B cell (primary cell): ENCODE results near the gene CLCF1. TPM values are rescaled to one million over a fixed set of nuclear protein-coding genes. Genes with fewer than 3 reads are reported as not detected.
A peak's percentile ranks its signal among the peaks of the same experiment; 100 is the strongest.

Source experiments
- ATAC-seq: fragments of 200-7000 bp; cut with Tn5 transposase; one replicate; pipeline ENCODE4 v1.10.0; 2021; ENCODE audit warnings: low read depth, mild to moderate bottlenecking, moderate number of reproducible peaks, moderate library complexity
- CTCF ChIA-PET: fragments of 350-600 bp; sonication (Branson Sonifier 250); formaldehyde crosslinking; loops from one replicate; lab custom pipeline; 2021; ENCODE audit warnings: antibody characterized with exemption, inconsistent platforms; lab: Charles Lee
- POLR2A ChIA-PET: fragments of 350-600 bp; sonication (Branson Sonifier 250); formaldehyde crosslinking; loops from one replicate; lab custom pipeline; 2021; ENCODE audit warnings: antibody characterized with exemption; lab: Charles Lee
- DNase-seq: peaks from one replicate; pipeline ENCODE4 v3.0.0; 2013
- H2AFZ ChIP-seq: 2 replicates; pipeline ENCODE4 v1.6.1; 2012; ENCODE audit warnings: mild to moderate bottlenecking, low read depth, low read length; ENCODE audit not compliant: insufficient read depth, poor library complexity, severe bottlenecking
- H3K27ac ChIP-seq, 2 donors: 1 replicate in 1 of 2; 2 replicates in 1 of 2; pipeline ENCODE4 v1.5.1; 2012 to 2013; ENCODE audit warnings: low read length in 2 of 2, mild to moderate bottlenecking in 2 of 2, moderate library complexity in 1 of 2
- H3K27me3 ChIP-seq, 4 experiments: fragments of 200-600 bp in 1 of 4; sonication (generic) in 1 of 4; replicated peaks in 1 of 4; 1 replicate in 2 of 4; 2 replicates in 2 of 4; pipeline versions ENCODE4 v1.6.1 to v1.7.0; 2013 to 2016; ENCODE audit warnings: low read length in 3 of 4, mild to moderate bottlenecking in 2 of 4, mixed read lengths in 1 of 4, moderate library complexity in 1 of 4; ENCODE audit not compliant: insufficient read depth in 4 of 4, control insufficient read depth in 3 of 4; ENCODE audit errors: control extremely low read depth in 1 of 4
- H3K36me3 ChIP-seq, 2 experiments: replicated peaks in 1 of 2; 1 replicate in 1 of 2; 2 replicates in 1 of 2; pipeline versions ENCODE4 v1.6.1 to v1.7.1; 2013; ENCODE audit warnings: low read length in 1 of 2; ENCODE audit not compliant: insufficient read depth in 2 of 2, control insufficient read depth in 1 of 2; ENCODE audit errors: control extremely low read depth in 1 of 2, extremely low read depth in 1 of 2
- H3K4me1 ChIP-seq, 2 donors: fragments of 200-600 bp in 1 of 2; sonication (generic) in 1 of 2; 1 replicate in 1 of 2; 2 replicates in 1 of 2; pipeline versions ENCODE4 v1.5.1 to v1.6.1; 2013 to 2017; ENCODE audit warnings: low read length in 2 of 2; ENCODE audit not compliant: control insufficient read depth in 2 of 2, insufficient read depth in 2 of 2
- H3K4me2 ChIP-seq: replicated peaks from 2 replicates; pipeline ENCODE3; 2012; ENCODE audit warnings: mild to moderate bottlenecking, low read depth, low read length; ENCODE audit not compliant: poor library complexity, severe bottlenecking
- H3K4me3 ChIP-seq, 5 experiments: fragments of 200-600 bp in 1 of 5; sonication (generic) in 1 of 5; 1 replicate in 3 of 5; 2 replicates in 2 of 5; pipeline versions ENCODE4 v1.5.1 to v1.7.0; 2011 to 2016; ENCODE audit warnings: low read length in 4 of 5, mild to moderate bottlenecking in 4 of 5, low read depth in 2 of 5, control low read depth in 1 of 5, moderate library complexity in 1 of 5; ENCODE audit not compliant: insufficient read depth in 1 of 5; ENCODE audit errors: control extremely low read depth in 1 of 5, extremely low read depth in 1 of 5
- H3K79me2 ChIP-seq: fragments of 200-600 bp; sonication (generic); one replicate; pipeline ENCODE4 v1.6.0; 2016; ENCODE audit warnings: low read length; ENCODE audit not compliant: control insufficient read depth, insufficient read depth
- H3K9ac ChIP-seq: fragments of 200-600 bp; sonication (generic); 2 replicates; pipeline ENCODE4 v1.6.1; 2017; ENCODE audit warnings: mild to moderate bottlenecking, low read length, moderate library complexity
- H3K9me3 ChIP-seq, 3 donors: one replicate each; pipeline versions ENCODE4 v1.6.1 to v1.7.1; 2013; ENCODE audit warnings: low read length in 2 of 3; ENCODE audit not compliant: control insufficient read depth in 2 of 3, insufficient read depth in 1 of 3; ENCODE audit errors: control extremely low read depth in 1 of 3
- H4K20me1 ChIP-seq: 2 replicates; pipeline ENCODE4 v1.6.0; 2012; ENCODE audit warnings: mild to moderate bottlenecking, low read length; ENCODE audit not compliant: insufficient read depth, control insufficient read depth, poor library complexity, severe bottlenecking
- H3K27ac Mint-ChIP-seq: one replicate; pipeline ENCODE4 v1.8.0; 2021; ENCODE audit warnings: mixed read lengths
- H3K27me3 Mint-ChIP-seq: one replicate; pipeline ENCODE4 v1.8.0; 2021; ENCODE audit warnings: mixed read lengths
- H3K4me1 Mint-ChIP-seq: one replicate; pipeline ENCODE4 v1.8.0; 2021; ENCODE audit warnings: mixed read lengths
- H3K4me3 Mint-ChIP-seq: one replicate; pipeline ENCODE4 v1.8.0; 2021; ENCODE audit warnings: mixed read lengths
- H3K9me3 Mint-ChIP-seq: one replicate; pipeline ENCODE4 v1.8.0; 2022; ENCODE audit warnings: mixed read lengths; ENCODE audit not compliant: insufficient read depth
- EZH2 ChIP-seq: IDR thresholded peaks from 2 replicates; pipeline ENCODE4 v1.6.1; 2012; ENCODE audit warnings: borderline replicate concordance, low read depth, mild to moderate bottlenecking, moderate library complexity, low read length; ENCODE audit not compliant: insufficient read depth, poor library complexity, severe bottlenecking
- WGBS: methylation state at CpG from one replicate; pipeline ENCODE4 v1.1.5; 2013; ENCODE audit warnings: missing lambda C conversion rate; ENCODE audit not compliant: insufficient coverage; 5-methylcytosine and 5-hydroxymethylcytosine counted together
- intact Hi-C: fragments of 100-400 bp; cut with micrococcal nuclease; formaldehyde crosslinking; loops from one replicate; pipeline ENCODE4 v1.10.0; 2022
- polyA plus RNA-seq: library from polyadenylated mRNA; depleted of rRNA; stranded (reverse); fragments of >200 nt; gene quantifications from 2 replicates; pipeline ENCODE4 v1.2.3, GENCODE V29; 2012
- total RNA-seq, 2 donors: library from RNA; stranded (reverse); fragments of 120-200 nt in 1 of 2; gene quantifications; 1 replicate in 1 of 2; 2 replicates in 1 of 2; pipeline versions ENCODE4 v1.2.3 to v1.2.4, GENCODE V29; 2013 to 2022
- TF ChIP-seq, protein P1 (sequence below): fragments of 200-600 bp; IDR thresholded peaks from one replicate; pipeline ENCODE4 v1.8.0; 2022; ENCODE audit warnings: antibody characterized with exemption, mild to moderate bottlenecking

Gene CLCF1
- total and polyA plus RNA-seq, 2 donors (not counting 1 experiment from before 2014, with no cell fraction given), result 29.1 to 44.6 TPM

DNA sequence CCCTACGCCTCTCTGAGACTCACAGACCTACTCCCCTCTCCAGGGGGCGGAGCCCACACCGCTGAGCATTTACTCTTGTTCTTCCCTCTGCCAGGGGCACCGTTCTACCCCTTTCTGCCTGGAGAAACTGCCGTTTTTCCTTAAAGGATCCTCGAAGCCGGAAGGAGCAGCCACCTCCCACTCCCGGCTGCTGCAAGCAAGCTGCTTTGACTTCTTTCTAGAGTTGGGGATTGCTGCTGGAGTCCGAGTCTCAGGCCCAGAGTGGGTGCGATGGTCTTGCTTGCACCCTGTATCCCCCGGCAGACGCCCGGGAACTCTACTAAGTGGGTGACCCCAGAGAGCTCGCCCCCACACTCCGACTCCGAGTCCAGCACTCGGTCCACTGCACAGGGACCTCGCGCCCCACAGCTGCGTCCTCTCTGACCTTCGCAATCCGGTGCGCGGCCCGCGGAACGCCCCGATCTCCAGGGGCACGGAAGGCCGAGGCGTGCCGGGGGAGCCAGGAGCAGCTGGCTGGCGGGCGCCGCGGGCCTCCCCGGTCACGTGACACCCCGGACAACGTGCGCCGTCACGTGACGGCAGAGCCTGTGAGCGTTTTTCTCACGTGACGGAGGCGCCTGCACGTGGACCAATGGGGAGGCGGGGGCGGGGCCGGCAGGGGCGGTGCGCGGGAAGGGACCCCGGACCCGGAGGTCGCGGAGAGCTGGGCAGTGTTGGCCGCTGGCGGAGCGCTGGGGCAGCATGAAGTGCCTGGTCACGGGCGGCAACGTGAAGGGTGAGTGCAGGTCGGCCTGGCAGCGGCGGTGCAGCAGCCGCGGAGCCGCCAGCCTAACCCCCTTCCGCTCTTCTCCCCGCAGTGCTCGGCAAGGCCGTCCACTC, 18.1 kb upstream of the CLCF1 start, which contains the start of gene RAD9A:
TSS of gene RAD9A (plus strand) at position 683 of the 879 bp plus-strand sequence. CDS start at position 742, 59 bp downstream.
- TF ChIP-seq, protein P1, sequence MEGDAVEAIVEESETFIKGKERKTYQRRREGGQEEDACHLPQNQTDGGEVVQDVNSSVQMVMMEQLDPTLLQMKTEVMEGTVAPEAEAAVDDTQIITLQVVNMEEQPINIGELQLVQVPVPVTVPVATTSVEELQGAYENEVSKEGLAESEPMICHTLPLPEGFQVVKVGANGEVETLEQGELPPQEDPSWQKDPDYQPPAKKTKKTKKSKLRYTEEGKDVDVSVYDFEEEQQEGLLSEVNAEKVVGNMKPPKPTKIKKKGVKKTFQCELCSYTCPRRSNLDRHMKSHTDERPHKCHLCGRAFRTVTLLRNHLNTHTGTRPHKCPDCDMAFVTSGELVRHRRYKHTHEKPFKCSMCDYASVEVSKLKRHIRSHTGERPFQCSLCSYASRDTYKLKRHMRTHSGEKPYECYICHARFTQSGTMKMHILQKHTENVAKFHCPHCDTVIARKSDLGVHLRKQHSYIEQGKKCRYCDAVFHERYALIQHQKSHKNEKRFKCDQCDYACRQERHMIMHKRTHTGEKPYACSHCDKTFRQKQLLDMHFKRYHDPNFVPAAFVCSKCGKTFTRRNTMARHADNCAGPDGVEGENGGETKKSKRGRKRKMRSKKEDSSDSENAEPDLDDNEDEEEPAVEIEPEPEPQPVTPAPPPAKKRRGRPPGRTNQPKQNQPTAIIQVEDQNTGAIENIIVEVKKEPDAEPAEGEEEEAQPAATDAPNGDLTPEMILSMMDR, result no peak
- TF ChIP-seq EZH2, result no peak
- Mint-ChIP-seq H3K27ac (peak within 1 kb of the TSS; percentile 69), H3K4me3 (peak within 1 kb of the TSS; percentile 91), H3K4me1 (peaks cover 36% of the 10 kb centered on the region), H3K9me3 (no peaks in the 10 kb centered on the region), H3K27me3 (no peaks in the 10 kb centered on the region)
- Histone ChIP-seq H3K9me3 (no peaks in the 10 kb centered on the region), H3K9ac (peak within 1 kb of the TSS; percentile 83), H3K36me3 (peaks cover 0 to 8% of the 10 kb centered on the region in 2 experiments), H2AFZ (peak within 1 kb of the TSS; percentile 87), H4K20me1 (peaks cover 36% of the 10 kb centered on the region), H3K79me2 (peaks cover 38% of the 10 kb centered on the region), H3K27me3 (no peaks in the 10 kb centered on the region), H3K4me1 (peaks cover 10 to 29% of the 10 kb centered on the region in 2 donors), H3K4me2 (peak within 1 kb of the TSS; percentile 99), H3K4me3 (peak within 1 kb of the TSS; percentile 63 to 95 (median 81)), H3K27ac (peak within 1 kb of the TSS; percentile 33 to 78)
- under 1% methylated on average over 68 of the region's 75 CpGs for WGBS
- ATAC-seq (peak; percentile 83), DNase-seq (peak; percentile 96)
- ChIA-PET POLR2A (interaction anchor here (0.5 to 2.3 kb wide), 29 partner anchors 9 to 741 kb away, joined by 3 to 40 read pairs (median 4); partner anchors contain the start of genes AIP, CLCF1, CORO1B and GPR152), CTCF (interaction anchor here (0.6 to 42.2 kb wide), 12 partner anchors 10 to 116 kb away, joined by 3 to 2379 read pairs (median 6); partner anchors contain the start of genes AIP, CDK2AP2, CLCF1 and PITPNM1)
- intact Hi-C loops, result loop anchor here (1.0 kb wide), 3 partner anchors 10 to 78 kb away; partner anchors contain the start of genes PPP1CA, RPS6KB2 and TMEM134
